Bronchial epithelial cell (primary cell): Measurements from ENCODE around the gene NAMPT. TPM values are rescaled to one million over a fixed set of nuclear protein-coding genes. Genes with fewer than 3 reads are reported as not detected.
A peak's percentile ranks its signal among the peaks of the same experiment; 100 is the strongest.
"Not testable (repeated sequence)": the region's sequence is repeated elsewhere in the genome, so short reads cannot be mapped to it uniquely, and the experiment has no call there.

Experiments
- DNase-seq: peaks from one replicate; pipeline ENCODE4 v3.0.0-alpha.2; 2010; ENCODE audit warnings: low read depth
- FAIRE-seq: peaks from 2 replicates; lab custom pipeline; 2011; peaks lifted over from hg19 to GRCh38; lab: Jason Lieb, UNC
- H3K27me3 ChIP-seq: 2 replicates; pipeline ENCODE4 v1.5.1; 2011; ENCODE audit warnings: low read length; ENCODE audit not compliant: control insufficient read depth, insufficient read depth
- H3K36me3 ChIP-seq: 2 replicates; pipeline ENCODE4 v1.5.1; 2011; ENCODE audit warnings: low read length; ENCODE audit not compliant: control insufficient read depth, insufficient read depth
- H3K4me3 ChIP-seq: 2 replicates; pipeline ENCODE4 v1.5.1; 2011; ENCODE audit warnings: mild to moderate bottlenecking, low read depth, low read length, control low read depth
- total RNA-seq: library from RNA; depleted of rRNA; stranded (reverse); fragments of >200 nt; gene quantifications from 2 replicates; pipeline ENCODE4 v1.2.1, GENCODE V29; 2014
- TF ChIP-seq, protein P1 (sequence below): IDR thresholded peaks from 2 replicates; pipeline ENCODE4 v1.5.1; 2011; ENCODE audit warnings: mild to moderate bottlenecking, moderate library complexity, low read length, control low read depth, inconsistent platforms; ENCODE audit not compliant: insufficient read depth, severe bottlenecking

Gene NAMPT
- total RNA-seq, 1 donor from 2014 or later: 175 TPM

DNA sequence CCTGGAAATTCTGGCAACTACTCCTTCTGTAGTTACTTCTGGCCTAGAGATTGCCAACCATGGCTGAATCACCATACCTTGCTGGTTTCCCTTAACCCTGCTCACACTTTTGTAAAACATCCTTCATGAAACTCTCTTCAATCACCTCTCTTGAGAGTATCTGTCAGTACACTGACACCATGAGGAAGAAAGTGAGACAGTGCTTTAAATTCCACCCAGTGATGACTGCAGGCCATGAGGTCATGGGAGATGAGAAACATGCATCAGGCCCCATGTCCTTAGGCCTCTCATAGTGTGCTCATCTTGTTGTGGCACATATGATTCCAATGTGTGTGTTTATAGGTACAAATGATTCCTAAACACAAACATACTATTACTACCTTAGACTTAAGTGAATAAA, 24.6 kb upstream of the NAMPT start:
- peak; percentile 70 for DNase-seq
- TF ChIP-seq, protein P1, sequence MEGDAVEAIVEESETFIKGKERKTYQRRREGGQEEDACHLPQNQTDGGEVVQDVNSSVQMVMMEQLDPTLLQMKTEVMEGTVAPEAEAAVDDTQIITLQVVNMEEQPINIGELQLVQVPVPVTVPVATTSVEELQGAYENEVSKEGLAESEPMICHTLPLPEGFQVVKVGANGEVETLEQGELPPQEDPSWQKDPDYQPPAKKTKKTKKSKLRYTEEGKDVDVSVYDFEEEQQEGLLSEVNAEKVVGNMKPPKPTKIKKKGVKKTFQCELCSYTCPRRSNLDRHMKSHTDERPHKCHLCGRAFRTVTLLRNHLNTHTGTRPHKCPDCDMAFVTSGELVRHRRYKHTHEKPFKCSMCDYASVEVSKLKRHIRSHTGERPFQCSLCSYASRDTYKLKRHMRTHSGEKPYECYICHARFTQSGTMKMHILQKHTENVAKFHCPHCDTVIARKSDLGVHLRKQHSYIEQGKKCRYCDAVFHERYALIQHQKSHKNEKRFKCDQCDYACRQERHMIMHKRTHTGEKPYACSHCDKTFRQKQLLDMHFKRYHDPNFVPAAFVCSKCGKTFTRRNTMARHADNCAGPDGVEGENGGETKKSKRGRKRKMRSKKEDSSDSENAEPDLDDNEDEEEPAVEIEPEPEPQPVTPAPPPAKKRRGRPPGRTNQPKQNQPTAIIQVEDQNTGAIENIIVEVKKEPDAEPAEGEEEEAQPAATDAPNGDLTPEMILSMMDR: no peak
- no peaks in the 10 kb centered on the region for H3K36me3 ChIP-seq
- no peaks in the 10 kb centered on the region for H3K27me3 ChIP-seq
- peak; percentile 43 for FAIRE-seq
- H3K4me3 ChIP-seq: no peak overlapping the region

DNA sequence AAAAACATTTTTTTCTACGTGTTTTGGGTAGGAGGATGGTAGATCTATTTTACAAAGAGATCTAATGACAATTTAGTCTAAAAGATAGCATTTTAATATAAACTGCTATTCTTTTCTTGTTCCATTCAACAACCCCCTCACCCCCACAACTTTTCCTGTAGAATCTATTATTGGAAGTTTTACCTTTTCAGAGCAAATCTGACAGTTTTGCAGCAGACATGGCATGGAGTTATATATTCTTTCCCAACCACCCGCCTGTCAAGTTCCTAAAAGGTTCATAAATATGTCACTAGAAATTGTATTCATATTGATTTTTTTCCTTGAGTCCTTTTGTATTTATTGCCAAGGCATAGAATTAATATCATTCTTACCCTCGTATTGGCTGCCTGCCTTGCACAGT, 21.5 kb upstream of the NAMPT start:
- no peak for DNase-seq
- FAIRE-seq: no peak
- H3K4me3 ChIP-seq: no peak overlapping the region
- no peaks in the 10 kb centered on the region for H3K27me3 ChIP-seq
- TF ChIP-seq, protein P1: no peak
- H3K36me3 ChIP-seq: no peaks in the 10 kb centered on the region

DNA sequence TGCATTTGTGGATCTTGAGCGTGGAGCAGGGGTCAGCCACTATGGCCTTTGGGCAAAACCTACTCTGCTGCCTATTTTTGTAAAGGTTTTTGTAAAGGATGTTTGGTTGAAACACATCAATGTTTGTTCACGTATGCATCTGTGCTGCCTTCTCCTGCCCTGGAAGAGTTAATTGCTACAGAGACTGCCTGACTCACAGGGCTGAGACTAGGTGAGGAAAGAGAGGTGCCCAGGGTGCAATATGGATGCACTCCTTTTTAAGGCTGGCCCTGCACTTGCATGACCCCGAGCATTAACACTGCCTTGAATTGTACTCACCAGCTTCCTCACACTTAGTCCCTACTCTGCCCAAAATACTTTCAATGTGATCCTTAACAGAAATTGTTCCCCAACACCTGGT, 20.9 kb upstream of the NAMPT start:
- H3K4me3 ChIP-seq: no peak overlapping the region
- TF ChIP-seq, protein P1: no peak
- DNase-seq: no peak
- H3K36me3 ChIP-seq: no peaks in the 10 kb centered on the region
- no peak for FAIRE-seq
- no peaks in the 10 kb centered on the region for H3K27me3 ChIP-seq

DNA sequence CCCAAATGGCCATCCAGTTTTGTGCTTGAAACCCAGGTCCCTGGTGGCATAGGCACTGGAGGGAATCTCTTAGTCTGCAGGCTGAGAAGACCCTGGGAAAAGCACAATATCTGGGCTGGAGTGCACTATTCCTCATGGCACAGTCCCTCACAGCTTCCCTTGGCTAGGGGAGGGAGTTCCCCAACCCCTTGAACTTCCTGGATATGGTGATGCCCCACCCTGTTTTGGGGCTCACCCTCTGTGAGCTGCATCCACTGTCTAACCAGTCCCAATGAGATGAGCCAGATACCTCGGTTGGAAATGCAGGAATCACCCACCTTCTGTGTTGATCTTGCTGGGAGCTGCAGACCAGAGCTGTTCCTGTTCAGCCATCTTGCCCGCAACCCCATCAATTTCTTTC, 19.8 kb upstream of the NAMPT start:
- Histone ChIP-seq H3K36me3 (no peaks in the 10 kb centered on the region), H3K27me3 (no peaks in the 10 kb centered on the region), H3K4me3 (no peak overlapping the region)
- FAIRE-seq (no peak), DNase-seq (no peak)
- TF ChIP-seq, protein P1: no peak

DNA sequence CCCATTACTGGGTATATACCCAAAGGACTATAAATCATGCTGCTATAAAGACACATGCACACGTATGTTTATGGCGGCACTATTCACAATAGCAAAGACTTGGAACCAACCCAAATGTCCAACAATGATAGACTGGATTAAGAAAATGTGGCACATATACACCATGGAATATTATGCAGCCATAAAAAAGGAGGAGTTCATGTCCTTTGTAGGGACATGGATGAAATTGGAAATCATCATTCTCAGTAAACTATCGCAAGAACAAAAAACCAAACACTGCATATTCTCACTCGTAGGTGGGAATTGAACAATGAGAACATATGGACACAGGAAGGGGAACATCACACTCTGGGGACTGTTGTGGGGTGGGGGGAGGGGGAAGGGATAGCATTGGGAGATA, 13.8 kb upstream of the NAMPT start:
- not testable (repeated sequence) for DNase-seq, FAIRE-seq, H3K4me3 ChIP-seq, H3K27me3 ChIP-seq, H3K36me3 ChIP-seq

DNA sequence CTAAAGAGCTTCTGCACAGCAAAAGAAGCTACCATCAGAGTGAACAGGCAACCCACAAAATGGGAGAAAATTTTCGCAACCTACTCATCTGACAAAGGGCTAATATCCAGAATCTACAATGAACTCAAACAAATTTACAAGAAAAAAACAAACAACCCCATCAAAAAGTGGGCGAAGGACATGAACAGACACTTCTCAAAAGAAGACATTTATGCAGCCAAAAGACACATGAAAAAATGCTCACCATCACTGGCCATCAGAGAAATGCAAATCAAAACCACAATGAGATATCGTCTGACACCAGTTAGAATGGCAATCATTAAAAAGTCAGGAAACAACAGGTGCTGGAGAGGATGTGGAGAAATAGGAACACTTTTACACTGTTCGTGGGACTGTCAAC, 13.4 kb upstream of the NAMPT start:
- not testable (repeated sequence) for FAIRE-seq, H3K36me3 ChIP-seq, H3K4me3 ChIP-seq, DNase-seq, H3K27me3 ChIP-seq

DNA sequence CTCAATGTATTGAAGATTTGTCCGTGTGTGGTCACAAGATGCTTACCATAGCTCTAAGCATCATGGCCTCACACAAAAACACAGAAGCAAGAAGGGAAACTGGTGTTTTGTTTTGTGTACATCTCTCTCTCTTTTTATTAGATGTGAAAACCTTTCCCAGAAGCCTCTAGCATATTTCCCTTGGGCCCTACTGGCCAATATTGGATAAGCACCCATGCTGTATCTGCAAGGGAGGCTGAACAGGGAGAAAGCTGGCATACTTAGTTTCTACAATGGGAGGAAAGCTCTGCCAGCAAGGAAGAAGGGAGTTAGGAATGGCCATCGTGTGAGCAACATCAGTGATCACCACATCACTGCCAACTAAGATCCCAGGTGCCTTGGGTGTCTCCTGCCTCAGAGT, 9.6 kb upstream of the NAMPT start:
- no peak for DNase-seq
- no peak for FAIRE-seq
- no peak overlapping the region for H3K4me3 ChIP-seq
- no peaks in the 10 kb centered on the region for H3K36me3 ChIP-seq
- H3K27me3 ChIP-seq: no peaks in the 10 kb centered on the region
- TF ChIP-seq, protein P1: no peak
